HCT116 (cell line): ENCODE measurements around the gene PANX2. TPM values are rescaled to one million over a fixed set of nuclear protein-coding genes. Genes with fewer than 3 reads are reported as not detected.

Experiments used
- ATAC-seq: fragments of 200-7000 bp; cut with Tn5 transposase; 2 replicates; pipeline ENCODE4 v1.9.1; 2020; ENCODE audit warnings: mild to moderate bottlenecking, moderate library complexity
- BruUV-seq: library from RNA; stranded (reverse); fragments of 400-500 nt; replicated peaks from 2 replicates; lab custom pipeline; 2021; lab: Mats Ljungman, UMichigan
- CTCF ChIA-PET: fragments of 300-600 bp; sonication (Branson Sonifier 250); formaldehyde crosslinking; loops from one replicate; lab custom pipeline; 2021; ENCODE audit warnings: antibody characterized with exemption; lab: Charles Lee
- POLR2A ChIA-PET: fragments of 300-600, 350-600 bp; sonication (Branson Sonifier 250); formaldehyde crosslinking; loops from one replicate; lab custom pipeline; 2021; ENCODE audit warnings: antibody characterized with exemption; lab: Charles Lee
- RAD21 ChIA-PET, 2 experiments: fragments of 300-600 bp; sonication (Branson Sonifier 250); formaldehyde crosslinking; loops; one replicate each; lab custom pipeline; 2023; ENCODE audit warnings: low total read pairs in 2 of 2; ENCODE audit not compliant: uncharacterized antibody in 2 of 2, unreplicated experiment in 2 of 2, low non-redundant PET in 1 of 2; lab: Charles Lee
- DNase-seq: peaks from one replicate; pipeline ENCODE4 v3.0.0-alpha.2; 2010; ENCODE audit warnings: low read depth, low spot score
- H2AFZ ChIP-seq: fragments of 200-600 bp; shearing (Covaris generic), sonication (generic); 2 replicates; pipeline ENCODE4 v1.6.1; 2017; ENCODE audit warnings: low read depth, mixed run types, mixed read lengths, antibody characterized with exemption, low read length; ENCODE audit not compliant: poor library complexity, severe bottlenecking
- H3K27ac ChIP-seq: 2 replicates; pipeline ENCODE4 v1.5.1; 2012; ENCODE audit warnings: low read depth, low read length
- H3K27me3 ChIP-seq: fragments of 200-600 bp; sonication (generic); 2 replicates; pipeline ENCODE4 v1.6.1; 2016; ENCODE audit warnings: mixed run types, low read length, mixed read lengths; ENCODE audit not compliant: insufficient read depth
- H3K36me3 ChIP-seq, 2 experiments: fragments of 200-500 bp in 1 of 2; fragments of 200-600 bp in 1 of 2; sonication (Bioruptor generic) in 1 of 2; sonication (generic) in 1 of 2; 2 replicates each; pipeline versions ENCODE4 v1.5.1 to v1.6.1; 2014 to 2016; ENCODE audit warnings: low read length in 2 of 2, inconsistent platforms in 1 of 2, mixed read lengths in 1 of 2, mixed run types in 1 of 2; ENCODE audit not compliant: insufficient read depth in 2 of 2, control insufficient read depth in 1 of 2
- H3K4me1 ChIP-seq, 2 experiments: fragments of 200-600 bp in 1 of 2; sonication (generic) in 1 of 2; 2 replicates each; pipeline versions ENCODE4 v1.5.1 to v1.6.1; 2012 to 2017; ENCODE audit warnings: low read length in 2 of 2, inconsistent platforms in 1 of 2, mild to moderate bottlenecking in 1 of 2, mixed read lengths in 1 of 2, mixed run types in 1 of 2, moderate library complexity in 1 of 2; ENCODE audit not compliant: insufficient read depth in 2 of 2, control insufficient read depth in 1 of 2
- H3K4me2 ChIP-seq: fragments of 200-600 bp; sonication (generic); 2 replicates; pipeline ENCODE4 v1.6.1; 2017; ENCODE audit warnings: mixed run types, low read length, mixed read lengths
- H3K4me3 ChIP-seq, 2 experiments: fragments of 200-600 bp in 1 of 2; sonication (generic) in 1 of 2; replicated peaks in 1 of 2; 2 replicates each; pipeline ENCODE4 v1.5.1; 2011 to 2016; ENCODE audit warnings: low read length in 2 of 2, control low read depth in 1 of 2, low read depth in 1 of 2, mild to moderate bottlenecking in 1 of 2, mixed read lengths in 1 of 2, mixed run types in 1 of 2
- H3K79me2 ChIP-seq: fragments of 200-600 bp; sonication (generic); 2 replicates; pipeline ENCODE4 v1.6.1; 2017; ENCODE audit warnings: mild to moderate bottlenecking, mixed run types, low read length, moderate library complexity, mixed read lengths; ENCODE audit not compliant: insufficient read depth
- H3K9ac ChIP-seq: fragments of 200-600 bp; sonication (generic); 2 replicates; pipeline ENCODE4 v1.6.1; 2016; ENCODE audit warnings: low read length, mixed read lengths
- H3K9me2 ChIP-seq: fragments of 200-600 bp; sonication (generic), shearing (Covaris generic); 2 replicates; pipeline ENCODE4 v1.6.1; 2017; ENCODE audit warnings: mixed run types, mild to moderate bottlenecking, moderate library complexity; ENCODE audit not compliant: insufficient read depth
- H3K9me3 ChIP-seq, 2 experiments: fragments of 200-500 bp in 1 of 2; fragments of 200-600 bp in 1 of 2; sonication (Bioruptor generic) in 1 of 2; sonication (generic) in 1 of 2; 2 replicates each; pipeline ENCODE4 v1.6.1; 2014 to 2017; ENCODE audit warnings: low read length in 2 of 2, mixed read lengths in 2 of 2, inconsistent platforms in 1 of 2, low read depth in 1 of 2, mild to moderate bottlenecking in 1 of 2, mixed run types in 1 of 2, moderate library complexity in 1 of 2; ENCODE audit not compliant: control insufficient read depth in 1 of 2, insufficient read depth in 1 of 2
- H4K20me1 ChIP-seq: fragments of 200-600 bp; sonication (generic), shearing (Covaris generic); 2 replicates; pipeline ENCODE4 v1.6.1; 2017; ENCODE audit warnings: mixed run types, mild to moderate bottlenecking, moderate library complexity; ENCODE audit not compliant: insufficient read depth
- CBX3 ChIP-seq: IDR thresholded peaks from 2 replicates; pipeline ENCODE4 v1.6.1; 2012; ENCODE audit warnings: low read depth
- CEBPB ChIP-seq: IDR thresholded peaks from 2 replicates; pipeline ENCODE4 v1.6.1; 2012; ENCODE audit warnings: low read depth
- EGR1 ChIP-seq: IDR thresholded peaks from 2 replicates; pipeline ENCODE4 v1.6.1; 2012; ENCODE audit warnings: low read depth
- ELF1 ChIP-seq: IDR thresholded peaks from 2 replicates; pipeline ENCODE4 v1.6.1; 2012; ENCODE audit warnings: low read depth, borderline replicate concordance
- EZH2 ChIP-seq: fragments of 200-600 bp; sonication (generic); IDR thresholded peaks from 2 replicates; pipeline ENCODE4 v1.6.1; 2017; ENCODE audit warnings: antibody characterized with exemption, mixed run types
- JUND ChIP-seq: IDR thresholded peaks from 2 replicates; pipeline ENCODE4 v1.6.1; 2012
- MAX ChIP-seq: IDR thresholded peaks from 2 replicates; pipeline ENCODE4 v1.6.1; 2012
- POLR2A ChIP-seq: IDR thresholded peaks from 2 replicates; pipeline ENCODE4 v1.7.0; 2011; ENCODE audit warnings: borderline replicate concordance; ENCODE audit not compliant: insufficient read depth, insufficient read length; ENCODE audit errors: extremely low read depth
- POLR2AphosphoS5 ChIP-seq: IDR thresholded peaks from 2 replicates; pipeline ENCODE4 v1.6.1; 2011; ENCODE audit warnings: mild to moderate bottlenecking, low read depth, low read length, moderate library complexity
- RAD21 ChIP-seq: IDR thresholded peaks from 2 replicates; pipeline ENCODE4 v1.6.1; 2012; ENCODE audit warnings: low read depth, mild to moderate bottlenecking
- REST ChIP-seq: IDR thresholded peaks from 2 replicates; pipeline ENCODE4 v1.6.1; 2012; ENCODE audit warnings: low read depth
- SIN3A ChIP-seq: IDR thresholded peaks from 2 replicates; pipeline ENCODE4 v1.6.1; 2012; ENCODE audit warnings: low read depth
- SP1 ChIP-seq: IDR thresholded peaks from 2 replicates; pipeline ENCODE4 v1.6.1; 2012; ENCODE audit warnings: low read depth
- SRF ChIP-seq: IDR thresholded peaks from 2 replicates; pipeline ENCODE4 v1.6.1; 2012; ENCODE audit warnings: low read depth
- TCF7L2 ChIP-seq: IDR thresholded peaks from 2 replicates; pipeline ENCODE4 v1.7.0; 2011; ENCODE audit warnings: borderline replicate concordance, inconsistent platforms; ENCODE audit not compliant: insufficient read depth, insufficient read length; ENCODE audit errors: extremely low read depth
- YY1 ChIP-seq: IDR thresholded peaks from 2 replicates; pipeline ENCODE4 v1.6.1; 2011; ENCODE audit warnings: low read length, low read depth, moderate library complexity, mild to moderate bottlenecking; ENCODE audit not compliant: insufficient replicate concordance; ENCODE audit errors: extremely low read depth
- ZBTB33 ChIP-seq: IDR thresholded peaks from 2 replicates; pipeline ENCODE4 v1.6.1; 2011; ENCODE audit warnings: mild to moderate bottlenecking, low read length, moderate library complexity; ENCODE audit not compliant: insufficient replicate concordance; ENCODE audit errors: extremely low read depth
- ZFX ChIP-seq: fragments of 450-650 bp; IDR thresholded peaks from 2 replicates; pipeline ENCODE4 v1.6.1; 2017
- intact Hi-C: fragments of 100-400 bp; cut with micrococcal nuclease; formaldehyde crosslinking; loops from 2 replicates; pipeline ENCODE4 v1.10.0; 2022
- total RNA-seq: library from RNA; stranded (reverse); gene quantifications from one replicate; pipeline ENCODE4 v1.2.1, GENCODE V29; 2021; ENCODE audit not compliant: unreplicated experiment
- TF ChIP-seq, protein P1 (sequence below): IDR thresholded peaks from 2 replicates; pipeline ENCODE4 v1.6.1; 2012
- TF ChIP-seq, protein P2 (sequence below), 3 experiments: fragments of 200-600 bp in 1 of 3; sonication (generic) in 1 of 3; IDR thresholded peaks in 2 of 3; conservative IDR thresholded peaks in 1 of 3; 2 replicates each; pipeline ENCODE4 v1.5.1; 2012 to 2017; ENCODE audit warnings: low read depth in 2 of 3, low read length in 2 of 3, antibody characterized with exemption in 1 of 3, borderline replicate concordance in 1 of 3, control low read depth in 1 of 3, mild to moderate bottlenecking in 1 of 3, mixed read lengths in 1 of 3, mixed run types in 1 of 3, moderate library complexity in 1 of 3; ENCODE audit not compliant: insufficient read depth in 1 of 3

The PANX2 gene
- total RNA-seq, 1 experiment from 2014 or later, result 8.0 TPM

DNA sequence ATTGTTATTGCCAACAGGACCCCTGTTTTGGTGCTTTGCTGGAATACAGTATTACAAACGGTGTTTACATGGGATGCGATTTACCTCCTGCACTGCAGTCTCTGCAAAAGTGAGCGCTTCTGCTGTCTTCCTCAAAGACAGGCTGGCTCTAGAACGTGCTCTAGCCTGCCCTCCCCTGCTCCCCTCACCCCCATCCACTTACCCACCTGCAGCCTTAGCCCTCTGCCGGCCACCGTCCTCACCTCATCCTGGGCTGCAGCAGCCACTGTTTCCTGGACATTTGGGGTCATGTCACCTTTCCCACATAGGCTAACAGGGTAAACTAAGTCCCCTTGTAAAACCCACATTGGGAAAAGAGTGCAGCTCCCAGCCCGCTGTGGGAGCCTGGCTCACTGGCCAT, 9.6 kb upstream of the PANX2 start:
- H3K4me2 ChIP-seq, result no peak overlapping the region
- intact Hi-C loops, result no loop called here
- H3K27ac ChIP-seq, result no peak overlapping the region
- POLR2A ChIA-PET, result no interaction called here
- H3K79me2 ChIP-seq, result no peaks in the 10 kb centered on the region
- CTCF ChIA-PET, result no interaction called here
- H3K27me3 ChIP-seq, result peaks cover 10% of the 10 kb centered on the region; the same call in 1 of the 2 replicates
- H3K4me1 ChIP-seq, result no peaks in the 10 kb centered on the region
- H3K36me3 ChIP-seq, result no peaks in the 10 kb centered on the region
- DNase-seq, result no peak
- H3K4me3 ChIP-seq, result no peak overlapping the region
- H3K9ac ChIP-seq, result no peak overlapping the region
- H2AFZ ChIP-seq, result no peak overlapping the region
- RAD21 ChIA-PET, result no interaction called here
- H3K9me3 ChIP-seq, result no peaks in the 10 kb centered on the region
- no peaks in the 10 kb centered on the region for H3K9me2 ChIP-seq
- no peaks in the 10 kb centered on the region for H4K20me1 ChIP-seq
- TF ChIP-seq POLR2AphosphoS5 (no peak), ZFX (no peak), CBX3 (no peak), JUND (no peak), SRF (no peak), TCF7L2 (no peak), ELF1 (no peak), POLR2A (no peak), SP1 (no peak), EZH2 (no peak), CEBPB (no peak), SIN3A (no peak), RAD21 (no peak), MAX (no peak), REST (no peak), EGR1 (no peak), ZBTB33 (no peak), YY1 (no peak)
- TF ChIP-seq, protein P1, sequence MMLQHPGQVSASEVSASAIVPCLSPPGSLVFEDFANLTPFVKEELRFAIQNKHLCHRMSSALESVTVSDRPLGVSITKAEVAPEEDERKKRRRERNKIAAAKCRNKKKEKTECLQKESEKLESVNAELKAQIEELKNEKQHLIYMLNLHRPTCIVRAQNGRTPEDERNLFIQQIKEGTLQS, result no peak
- TF ChIP-seq, protein P2, sequence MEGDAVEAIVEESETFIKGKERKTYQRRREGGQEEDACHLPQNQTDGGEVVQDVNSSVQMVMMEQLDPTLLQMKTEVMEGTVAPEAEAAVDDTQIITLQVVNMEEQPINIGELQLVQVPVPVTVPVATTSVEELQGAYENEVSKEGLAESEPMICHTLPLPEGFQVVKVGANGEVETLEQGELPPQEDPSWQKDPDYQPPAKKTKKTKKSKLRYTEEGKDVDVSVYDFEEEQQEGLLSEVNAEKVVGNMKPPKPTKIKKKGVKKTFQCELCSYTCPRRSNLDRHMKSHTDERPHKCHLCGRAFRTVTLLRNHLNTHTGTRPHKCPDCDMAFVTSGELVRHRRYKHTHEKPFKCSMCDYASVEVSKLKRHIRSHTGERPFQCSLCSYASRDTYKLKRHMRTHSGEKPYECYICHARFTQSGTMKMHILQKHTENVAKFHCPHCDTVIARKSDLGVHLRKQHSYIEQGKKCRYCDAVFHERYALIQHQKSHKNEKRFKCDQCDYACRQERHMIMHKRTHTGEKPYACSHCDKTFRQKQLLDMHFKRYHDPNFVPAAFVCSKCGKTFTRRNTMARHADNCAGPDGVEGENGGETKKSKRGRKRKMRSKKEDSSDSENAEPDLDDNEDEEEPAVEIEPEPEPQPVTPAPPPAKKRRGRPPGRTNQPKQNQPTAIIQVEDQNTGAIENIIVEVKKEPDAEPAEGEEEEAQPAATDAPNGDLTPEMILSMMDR (IDR thresholded peaks at IDR 0.05 in 2 of 3, conservative IDR thresholded peaks at IDR 0.05 in 1 of 3; ENCODE audit: borderline replicate concordance in 1 of 3, insufficient read depth in 1 of 3, low read depth in 2 of 3, low read length in 2 of 3), result no peak
- TF ChIP-seq, all 23 proteins: peak for 0
- BruUV-seq, result no TSS peak
- ATAC-seq, result no peak
